AG04450 (cell line): Measurements from ENCODE around the gene OAF. TPM values are rescaled to one million over a fixed set of nuclear protein-coding genes. Genes with fewer than 3 reads are reported as not detected.

Experiments used
- CTCF ChIA-PET: fragments of 300-600, 350-600 bp; formaldehyde crosslinking; extraction: SDS; loops from one replicate; lab custom pipeline; 2022; ENCODE audit warnings: antibody characterized with exemption, inconsistent platforms; lab: Charles Lee
- POLR2A ChIA-PET: fragments of 350-600 bp; formaldehyde crosslinking; extraction: SDS; loops from one replicate; lab custom pipeline; 2021; ENCODE audit warnings: antibody characterized with exemption, inconsistent platforms; lab: Yijun Ruan, JAX
- DNase-seq: peaks from one replicate; pipeline ENCODE4 v3.0.0-alpha.2; 2011; ENCODE audit warnings: low read depth, low spot score
- H3K27ac ChIP-seq: one replicate; pipeline ENCODE4 v1.5.1; 2012; ENCODE audit warnings: low read depth, low read length, control low read depth
- H3K27me3 ChIP-seq: one replicate; pipeline ENCODE4 v1.6.0; 2012; ENCODE audit warnings: low read length; ENCODE audit not compliant: control insufficient read depth, insufficient read depth
- H3K4me3 ChIP-seq: 2 replicates; pipeline ENCODE4 v1.5.1; 2011; ENCODE audit warnings: mild to moderate bottlenecking, low read depth, low read length, control low read depth
- H3K9me3 ChIP-seq: 2 replicates; pipeline ENCODE4 v1.5.1; 2012; ENCODE audit warnings: low read length; ENCODE audit not compliant: control insufficient read depth, insufficient read depth
- polyA plus RNA-seq: library from polyadenylated mRNA; depleted of rRNA; stranded (reverse); fragments of >200 nt; gene quantifications from 2 replicates; pipeline ENCODE4 v1.2.3, GENCODE V29; 2011
- TF ChIP-seq, protein P1 (sequence below): IDR thresholded peaks from 2 replicates; pipeline ENCODE4 v1.5.1; 2011; ENCODE audit warnings: low read depth, low read length, control low read depth, inconsistent platforms

Gene OAF
- polyA plus RNA-seq, 1 experiment: 26.6 TPM

DNA sequence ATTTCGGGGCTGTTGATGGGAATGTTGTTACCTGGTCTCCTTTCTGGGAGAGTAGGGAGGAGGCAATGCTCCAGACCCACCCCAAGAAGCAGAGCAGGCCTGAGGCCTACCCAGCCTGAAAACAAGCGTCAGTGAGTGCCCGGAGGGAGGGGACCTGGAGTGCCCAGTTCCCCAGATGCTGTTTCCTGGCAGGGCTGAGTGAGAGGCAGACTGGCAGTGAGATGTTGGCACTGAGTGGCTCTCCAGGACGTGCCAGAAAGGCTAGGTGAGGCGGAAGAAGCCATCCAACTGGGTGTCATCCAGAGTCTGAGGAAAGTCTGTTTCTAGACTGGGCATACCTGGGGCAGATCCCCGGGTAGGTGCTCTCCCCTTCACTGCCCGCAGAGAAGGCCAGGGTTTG, 30.4 kb downstream of the OAF start:
- CTCF ChIA-PET: no interaction called here
- H3K27me3 ChIP-seq: peaks cover 70% of the 10 kb centered on the region
- POLR2A ChIA-PET: no interaction called here
- no peaks in the 10 kb centered on the region; the same call in 1 of the 2 replicates for H3K9me3 ChIP-seq
- no peak for DNase-seq
- no peak overlapping the region for H3K4me3 ChIP-seq
- H3K27ac ChIP-seq: no peak overlapping the region
- TF ChIP-seq, protein P1, sequence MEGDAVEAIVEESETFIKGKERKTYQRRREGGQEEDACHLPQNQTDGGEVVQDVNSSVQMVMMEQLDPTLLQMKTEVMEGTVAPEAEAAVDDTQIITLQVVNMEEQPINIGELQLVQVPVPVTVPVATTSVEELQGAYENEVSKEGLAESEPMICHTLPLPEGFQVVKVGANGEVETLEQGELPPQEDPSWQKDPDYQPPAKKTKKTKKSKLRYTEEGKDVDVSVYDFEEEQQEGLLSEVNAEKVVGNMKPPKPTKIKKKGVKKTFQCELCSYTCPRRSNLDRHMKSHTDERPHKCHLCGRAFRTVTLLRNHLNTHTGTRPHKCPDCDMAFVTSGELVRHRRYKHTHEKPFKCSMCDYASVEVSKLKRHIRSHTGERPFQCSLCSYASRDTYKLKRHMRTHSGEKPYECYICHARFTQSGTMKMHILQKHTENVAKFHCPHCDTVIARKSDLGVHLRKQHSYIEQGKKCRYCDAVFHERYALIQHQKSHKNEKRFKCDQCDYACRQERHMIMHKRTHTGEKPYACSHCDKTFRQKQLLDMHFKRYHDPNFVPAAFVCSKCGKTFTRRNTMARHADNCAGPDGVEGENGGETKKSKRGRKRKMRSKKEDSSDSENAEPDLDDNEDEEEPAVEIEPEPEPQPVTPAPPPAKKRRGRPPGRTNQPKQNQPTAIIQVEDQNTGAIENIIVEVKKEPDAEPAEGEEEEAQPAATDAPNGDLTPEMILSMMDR: no peak

DNA sequence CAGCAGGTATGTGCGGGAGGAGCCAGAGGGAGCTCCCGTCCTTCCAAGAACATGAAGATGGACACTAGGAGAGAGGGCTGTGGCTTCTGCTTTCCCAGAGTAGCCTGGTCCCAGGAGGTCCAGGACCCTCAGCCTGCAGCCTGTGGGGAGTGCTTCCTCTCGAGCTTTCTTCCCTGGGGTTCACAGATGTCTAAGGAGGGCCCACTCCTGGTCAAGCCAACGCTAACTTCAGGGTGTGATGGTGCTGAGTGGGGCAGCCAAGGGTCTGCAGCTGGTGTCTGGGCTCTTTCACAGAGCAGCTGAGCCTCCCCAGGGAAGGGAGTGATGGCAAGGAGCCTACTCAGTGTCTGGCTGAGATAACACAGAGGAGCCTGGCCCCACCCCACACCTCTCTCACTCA, 32.4 kb downstream of the OAF start:
- no peaks in the 10 kb centered on the region; the same call in 1 of the 2 replicates for H3K9me3 ChIP-seq
- peaks cover 63% of the 10 kb centered on the region for H3K27me3 ChIP-seq
- no peak overlapping the region for H3K4me3 ChIP-seq
- CTCF ChIA-PET: interaction anchor here (0.8 to 2.7 kb wide), 5 partner anchors 57 to 75 kb away, joined by 3 to 14 read pairs (median 4); no protein-coding TSS in a partner anchor
- TF ChIP-seq, protein P1: no peak
- no peak for DNase-seq
- POLR2A ChIA-PET: no interaction called here
- H3K27ac ChIP-seq: no peak overlapping the region

DNA sequence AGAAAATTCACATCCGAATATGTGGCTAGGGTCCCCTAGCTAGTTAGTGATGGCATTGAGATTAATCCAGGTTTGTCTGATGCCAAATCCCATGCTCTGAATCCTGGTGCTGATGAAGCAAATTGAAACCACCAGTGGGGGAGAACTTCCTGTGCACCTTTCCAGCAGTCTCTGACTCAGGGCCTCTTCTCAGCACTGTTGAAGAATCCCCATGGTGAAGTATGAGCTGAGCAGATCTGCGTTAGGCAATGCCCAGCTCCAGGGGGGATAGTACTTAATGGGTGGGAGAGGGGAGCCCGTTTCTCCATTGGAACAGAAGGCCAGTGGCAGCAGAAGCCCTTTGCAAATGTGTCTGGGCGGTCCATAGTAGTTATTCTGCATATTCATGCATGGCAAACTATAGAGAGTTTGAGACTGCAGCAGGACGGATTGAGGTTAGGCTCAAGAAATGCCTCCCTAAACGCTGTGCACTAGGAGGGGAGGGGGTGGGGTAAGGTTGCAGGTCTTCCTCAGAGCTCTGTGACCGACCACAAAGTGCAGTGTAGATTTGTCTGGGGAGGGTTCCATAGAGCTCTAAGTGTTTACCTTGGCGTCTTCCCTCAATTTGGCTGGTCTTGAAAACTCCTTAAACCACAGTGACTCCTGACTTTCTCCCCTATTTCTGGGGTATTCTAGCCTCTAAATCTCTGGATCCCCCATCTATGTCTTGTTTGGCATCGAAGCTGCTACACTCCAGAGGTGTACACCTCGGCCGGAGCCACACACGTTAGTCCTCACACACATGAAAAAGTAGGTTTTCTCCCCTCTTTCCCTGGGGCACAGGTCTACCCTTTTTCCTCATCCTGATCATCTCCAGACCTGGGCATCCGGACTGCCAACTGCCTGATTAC, 33.9 kb downstream of the OAF start:
- H3K27me3 ChIP-seq: peaks cover 52% of the 10 kb centered on the region
- no peak for DNase-seq

DNA sequence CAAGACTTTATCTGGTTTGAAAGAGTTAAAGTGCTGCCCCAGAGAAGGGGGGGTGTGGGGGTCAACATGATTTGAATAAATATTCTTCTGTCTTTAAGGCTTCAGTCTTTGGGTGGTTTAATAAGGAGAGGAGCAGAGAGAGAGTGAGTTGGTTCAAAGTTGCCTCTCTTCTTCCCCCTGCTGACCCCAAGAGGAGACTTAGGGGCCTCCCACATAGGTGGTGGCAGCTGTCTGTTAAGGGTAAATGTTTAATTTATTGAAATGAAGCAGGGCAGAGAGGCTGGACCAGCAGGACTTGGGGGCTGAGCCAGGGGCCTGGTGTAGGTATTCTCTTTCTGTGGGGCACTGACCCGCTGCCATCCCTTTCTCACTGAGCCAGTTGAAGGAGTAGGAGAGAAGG, 34.6 kb downstream of the OAF start:
- no peak for DNase-seq
- Histone ChIP-seq H3K9me3 (no peaks in the 10 kb centered on the region; the same call in 1 of the 2 replicates), H3K27ac (no peak overlapping the region), H3K27me3 (peaks cover 53% of the 10 kb centered on the region), H3K4me3 (no peak overlapping the region)
- ChIA-PET POLR2A (no interaction called here), CTCF (interaction anchor here (1.8 kb wide), 1 partner anchor 54 kb away, joined by 12 read pairs; no protein-coding TSS in a partner anchor)
- TF ChIP-seq, protein P1: no peak

More for the DNA sequence above, 33.9 kb downstream of the OAF start:
- TF ChIP-seq, protein P1: no peak
- H3K9me3 ChIP-seq: no peaks in the 10 kb centered on the region; the same call in 1 of the 2 replicates
- ChIA-PET POLR2A (no interaction called here), CTCF (interaction anchor here (1.2 to 2.7 kb wide), 2 partner anchors 56 to 58 kb away, joined by 4 to 14 read pairs; no protein-coding TSS in a partner anchor)
- no peak overlapping the region for H3K4me3 ChIP-seq
- no peak overlapping the region for H3K27ac ChIP-seq
